ENCODE data around the gene H1-8.
"Not testable (repeated sequence)": the region's sequence is repeated elsewhere in the genome, so short reads cannot be mapped to it uniquely, and the experiment has no call there.

Gene H1-8

DNA sequence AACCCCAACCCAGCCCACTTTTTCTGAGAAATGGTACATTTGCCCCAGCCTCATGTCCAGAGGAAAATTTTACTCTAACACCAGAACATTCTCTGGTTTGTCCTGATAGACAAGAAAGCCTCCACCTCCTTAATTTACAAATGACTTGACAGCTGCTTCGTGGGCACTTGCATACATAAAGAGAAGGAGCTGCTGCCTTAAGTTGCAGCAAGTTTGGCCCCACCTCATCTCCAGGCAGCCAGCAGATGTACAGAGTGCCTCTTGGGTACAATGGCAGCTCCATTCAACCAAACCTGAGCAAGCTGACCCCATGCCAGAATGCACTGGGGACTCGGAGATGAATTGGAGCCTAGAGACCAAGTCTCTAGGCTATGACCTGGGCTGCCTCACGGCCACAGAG, 6.2 kb upstream of the H1-8 start:
- TF ChIP-seq, protein P1, sequence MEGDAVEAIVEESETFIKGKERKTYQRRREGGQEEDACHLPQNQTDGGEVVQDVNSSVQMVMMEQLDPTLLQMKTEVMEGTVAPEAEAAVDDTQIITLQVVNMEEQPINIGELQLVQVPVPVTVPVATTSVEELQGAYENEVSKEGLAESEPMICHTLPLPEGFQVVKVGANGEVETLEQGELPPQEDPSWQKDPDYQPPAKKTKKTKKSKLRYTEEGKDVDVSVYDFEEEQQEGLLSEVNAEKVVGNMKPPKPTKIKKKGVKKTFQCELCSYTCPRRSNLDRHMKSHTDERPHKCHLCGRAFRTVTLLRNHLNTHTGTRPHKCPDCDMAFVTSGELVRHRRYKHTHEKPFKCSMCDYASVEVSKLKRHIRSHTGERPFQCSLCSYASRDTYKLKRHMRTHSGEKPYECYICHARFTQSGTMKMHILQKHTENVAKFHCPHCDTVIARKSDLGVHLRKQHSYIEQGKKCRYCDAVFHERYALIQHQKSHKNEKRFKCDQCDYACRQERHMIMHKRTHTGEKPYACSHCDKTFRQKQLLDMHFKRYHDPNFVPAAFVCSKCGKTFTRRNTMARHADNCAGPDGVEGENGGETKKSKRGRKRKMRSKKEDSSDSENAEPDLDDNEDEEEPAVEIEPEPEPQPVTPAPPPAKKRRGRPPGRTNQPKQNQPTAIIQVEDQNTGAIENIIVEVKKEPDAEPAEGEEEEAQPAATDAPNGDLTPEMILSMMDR (IDR thresholded peaks at IDR 0.05; ENCODE audit: low read depth, low read length): no peak
- DNase-seq (ENCODE audit: extremely low read depth, low read depth): no peak

DNA sequence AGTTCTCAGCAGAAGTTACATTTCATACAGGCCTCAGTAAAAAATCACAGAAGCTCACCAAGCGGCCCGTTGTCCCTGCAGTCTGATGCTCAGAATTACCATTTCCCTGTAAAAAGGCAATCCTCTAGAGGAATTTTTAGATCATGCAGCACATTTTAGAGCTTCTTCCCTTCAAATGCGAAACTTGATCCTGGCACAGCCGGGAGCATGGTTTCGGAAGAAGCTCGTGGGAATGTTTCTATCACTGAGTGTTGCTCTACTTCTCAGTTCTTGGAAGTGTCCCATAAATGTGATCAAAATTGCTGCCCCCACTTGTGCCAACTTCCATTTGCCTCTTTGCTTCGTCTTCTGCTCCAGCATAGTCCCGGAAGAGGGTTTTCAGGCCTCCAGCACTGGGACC, 3.8 kb upstream of the H1-8 start:
- TF ChIP-seq, protein P1 (IDR thresholded peaks at IDR 0.05; ENCODE audit: low read depth, low read length): no peak
- no peak for DNase-seq (ENCODE audit: extremely low read depth, low read depth)

DNA sequence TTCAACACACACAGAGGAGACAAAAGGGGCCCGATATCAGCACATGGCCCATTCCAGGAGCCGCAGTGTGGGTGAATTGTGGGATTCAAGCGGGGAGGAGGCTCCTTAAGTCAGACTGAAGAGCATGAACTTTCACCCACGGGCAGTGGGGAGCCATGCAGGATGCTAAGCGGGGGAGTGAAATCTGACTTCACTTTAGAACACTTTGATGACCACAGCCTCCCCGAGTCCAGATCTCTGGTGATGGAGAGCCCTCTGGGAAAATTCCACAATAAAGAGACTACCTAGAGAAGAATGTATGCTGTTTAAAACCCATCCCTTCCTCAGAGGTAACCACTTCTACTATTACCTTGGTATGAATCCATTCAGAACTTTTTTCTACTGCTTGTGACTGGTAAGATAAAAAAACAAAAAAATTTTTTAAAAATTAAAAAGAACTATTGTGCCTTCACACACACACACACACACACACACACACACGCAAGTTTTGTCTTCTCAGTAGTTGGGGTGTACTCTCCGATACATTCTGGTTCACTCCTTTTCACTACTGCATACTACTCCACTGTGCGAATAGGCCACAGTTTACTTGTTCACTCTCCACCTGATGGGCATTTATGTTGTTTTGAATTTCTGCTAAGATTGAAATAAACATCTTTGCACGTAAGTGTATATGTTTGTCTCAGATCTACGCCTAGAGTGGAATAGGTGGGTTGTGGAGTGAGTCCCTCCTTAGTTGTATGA, 2.0 kb upstream of the H1-8 start:
- no peak for DNase-seq (ENCODE audit: extremely low read depth, low read depth)
- TF ChIP-seq, protein P1 (IDR thresholded peaks at IDR 0.05; ENCODE audit: low read depth, low read length): no peak

DNA sequence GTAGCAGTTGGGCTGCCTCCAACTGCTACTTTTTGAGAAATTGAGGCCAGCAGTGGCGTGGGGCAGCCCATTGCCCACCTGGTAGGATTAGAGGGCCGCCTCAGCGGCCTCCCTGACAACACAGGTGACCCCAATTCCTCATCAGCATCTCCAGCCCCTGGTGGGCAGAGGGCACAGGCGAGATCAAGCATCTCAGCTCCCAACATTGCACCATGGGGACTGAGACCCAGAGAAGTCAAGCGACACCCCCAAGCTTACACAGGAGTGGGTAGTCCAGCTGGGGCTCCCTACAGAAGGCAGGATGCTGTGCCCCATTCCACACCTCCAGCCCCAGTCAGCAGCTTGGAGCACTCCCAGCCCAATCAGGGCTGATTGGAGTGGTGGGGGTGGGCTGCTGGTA, 228 bp upstream of the H1-8 start:
- TF ChIP-seq, protein P1 (IDR thresholded peaks at IDR 0.05; ENCODE audit: low read depth, low read length): no peak
- DNase-seq (ENCODE audit: extremely low read depth, low read depth): no peak

DNA sequence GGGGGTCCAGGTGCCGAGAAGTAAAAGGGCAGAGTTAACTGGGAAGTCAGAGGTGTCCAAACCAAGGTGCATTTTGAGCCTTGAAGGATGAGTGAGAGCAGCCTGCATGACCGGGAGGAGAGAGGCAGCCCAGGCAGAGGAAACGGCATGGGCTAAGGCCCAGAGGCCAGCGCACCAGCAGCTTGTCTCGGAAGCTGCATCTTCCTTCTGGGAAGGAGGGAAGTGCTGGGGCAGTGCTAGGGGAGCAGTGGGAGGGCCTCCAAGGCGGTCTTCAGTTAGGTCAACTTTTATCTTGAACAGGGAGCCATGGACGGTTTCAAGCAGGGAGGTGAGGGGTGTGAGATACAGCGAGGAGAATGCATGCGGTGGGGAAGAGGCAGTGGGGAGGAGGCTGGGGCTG, 1.0 kb downstream of the H1-8 start:
- TF ChIP-seq, protein P1 (IDR thresholded peaks at IDR 0.05; ENCODE audit: low read depth, low read length): no peak
- no peak for DNase-seq (ENCODE audit: extremely low read depth, low read depth)

DNA sequence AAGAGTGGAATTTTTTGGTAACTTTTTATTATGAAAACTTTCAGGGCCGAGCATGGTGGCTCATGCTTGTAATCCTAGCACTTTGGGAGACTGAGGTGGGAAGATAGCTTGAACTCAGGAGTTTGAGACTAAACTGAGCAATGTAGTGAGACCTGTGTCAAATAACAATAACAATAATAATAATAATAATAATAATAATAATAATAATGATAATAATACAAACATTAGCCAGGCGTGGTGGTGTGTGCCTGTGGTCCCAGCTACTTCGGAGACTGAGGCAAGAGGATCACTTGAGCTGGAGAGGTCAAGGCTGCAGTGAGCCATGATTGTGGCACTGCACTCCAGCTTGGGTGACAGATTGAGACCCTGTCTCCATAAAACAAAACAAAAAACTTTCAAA, 3.0 kb downstream of the H1-8 start:
- DNase-seq (ENCODE audit: extremely low read depth, low read depth): not testable (repeated sequence)

DNA sequence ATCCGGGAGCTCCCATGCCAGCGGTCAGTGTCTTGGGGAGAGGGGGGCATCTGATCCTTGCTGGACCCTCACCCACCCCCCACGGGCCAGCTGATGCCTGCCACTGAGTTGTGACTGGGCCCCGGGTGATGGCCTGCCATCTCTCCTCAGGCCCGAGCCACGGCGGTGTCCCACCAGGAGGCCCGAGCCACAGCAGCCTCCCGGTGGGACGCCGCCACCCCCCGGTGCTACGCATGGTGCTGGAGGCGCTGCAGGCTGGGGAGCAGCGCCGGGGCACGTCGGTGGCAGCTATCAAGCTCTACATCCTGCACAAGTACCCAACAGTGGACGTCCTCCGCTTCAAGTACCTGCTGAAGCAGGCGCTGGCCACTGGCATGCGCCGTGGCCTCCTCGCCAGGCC, 4.3 kb downstream of the H1-8 start:
- no peak for DNase-seq (ENCODE audit: extremely low read depth, low read depth)

More for the DNA sequence above, 4.3 kb downstream of the H1-8 start:
- TF ChIP-seq, protein P1 (IDR thresholded peaks at IDR 0.05; ENCODE audit: low read depth, low read length): no peak

Data from AG09319 (cell line).